Nephron (organoid): ENCODE measurements around the gene GBF1.
"Not testable (repeated sequence)": the region's sequence is repeated elsewhere in the genome, so short reads cannot be mapped to it uniquely, and the experiment has no call there.

Experiments used
- H3K27ac Mint-ChIP-seq, 3 experiments: 2 replicates each; pipeline ENCODE4 v1.8.0; 2020; ENCODE audit warnings: mixed read lengths in 3 of 3, mild to moderate bottlenecking in 2 of 3, moderate library complexity in 1 of 3
- H3K27me3 Mint-ChIP-seq: 2 replicates; pipeline ENCODE4 v1.8.0; 2021; ENCODE audit warnings: low read depth, mild to moderate bottlenecking, moderate library complexity, mixed read lengths
- H3K36me3 Mint-ChIP-seq: 2 replicates; pipeline ENCODE4 v1.8.0; 2020; ENCODE audit warnings: low read depth, mixed read lengths
- H3K4me1 Mint-ChIP-seq: 2 replicates; pipeline ENCODE4 v1.8.0; 2020; ENCODE audit warnings: mixed read lengths
- H3K4me3 Mint-ChIP-seq, 3 experiments: 2 replicates each; pipeline ENCODE4 v1.8.0; 2020; ENCODE audit warnings: mild to moderate bottlenecking in 3 of 3, mixed read lengths in 3 of 3, moderate library complexity in 2 of 3
- H3K9me3 Mint-ChIP-seq: 2 replicates; pipeline ENCODE4 v1.8.0; 2020; ENCODE audit warnings: mixed read lengths
- TF ChIP-seq, protein P1 (sequence below), 3 experiments: fragments of 200-600 bp; sonication (generic); IDR thresholded peaks; one replicate each; pipeline ENCODE4 v1.5.0; 2021; ENCODE audit warnings: antibody characterized with exemption in 3 of 3; ENCODE audit not compliant: unreplicated experiment in 3 of 3

GBF1 gene

DNA sequence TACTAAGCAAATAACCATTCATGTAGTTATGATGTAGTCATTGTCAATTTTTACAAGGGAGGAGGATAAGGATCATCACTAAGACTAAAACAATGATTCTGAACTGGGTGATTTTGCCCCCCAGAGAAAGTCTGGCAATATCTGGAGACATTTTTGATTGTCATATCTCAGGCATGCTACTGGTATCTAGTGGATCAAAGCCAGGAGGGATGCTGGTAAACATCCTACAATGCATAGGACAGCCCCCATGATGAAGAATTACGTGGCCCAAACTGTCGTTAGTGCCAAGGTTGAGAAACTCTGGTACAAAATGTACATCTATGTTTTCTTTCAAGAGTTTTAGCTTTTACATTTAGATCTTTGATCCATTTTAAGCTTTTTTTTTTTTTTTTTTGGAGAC, 57.3 kb downstream of the GBF1 start:
- peaks cover 3% of the 10 kb centered on the region for H3K9me3 Mint-ChIP-seq
- no peaks in the 10 kb centered on the region for H3K27me3 Mint-ChIP-seq
- H3K4me3 Mint-ChIP-seq = no peak overlapping the region
- TF ChIP-seq, protein P1, sequence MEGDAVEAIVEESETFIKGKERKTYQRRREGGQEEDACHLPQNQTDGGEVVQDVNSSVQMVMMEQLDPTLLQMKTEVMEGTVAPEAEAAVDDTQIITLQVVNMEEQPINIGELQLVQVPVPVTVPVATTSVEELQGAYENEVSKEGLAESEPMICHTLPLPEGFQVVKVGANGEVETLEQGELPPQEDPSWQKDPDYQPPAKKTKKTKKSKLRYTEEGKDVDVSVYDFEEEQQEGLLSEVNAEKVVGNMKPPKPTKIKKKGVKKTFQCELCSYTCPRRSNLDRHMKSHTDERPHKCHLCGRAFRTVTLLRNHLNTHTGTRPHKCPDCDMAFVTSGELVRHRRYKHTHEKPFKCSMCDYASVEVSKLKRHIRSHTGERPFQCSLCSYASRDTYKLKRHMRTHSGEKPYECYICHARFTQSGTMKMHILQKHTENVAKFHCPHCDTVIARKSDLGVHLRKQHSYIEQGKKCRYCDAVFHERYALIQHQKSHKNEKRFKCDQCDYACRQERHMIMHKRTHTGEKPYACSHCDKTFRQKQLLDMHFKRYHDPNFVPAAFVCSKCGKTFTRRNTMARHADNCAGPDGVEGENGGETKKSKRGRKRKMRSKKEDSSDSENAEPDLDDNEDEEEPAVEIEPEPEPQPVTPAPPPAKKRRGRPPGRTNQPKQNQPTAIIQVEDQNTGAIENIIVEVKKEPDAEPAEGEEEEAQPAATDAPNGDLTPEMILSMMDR (IDR thresholded peaks at IDR 0.05; ENCODE audit: unreplicated experiment in 3 of 3) = no peak
- H3K27ac Mint-ChIP-seq = no peak overlapping the region
- peaks cover 16% of the 10 kb centered on the region for H3K4me1 Mint-ChIP-seq
- H3K36me3 Mint-ChIP-seq = peaks cover 42% of the 10 kb centered on the region

DNA sequence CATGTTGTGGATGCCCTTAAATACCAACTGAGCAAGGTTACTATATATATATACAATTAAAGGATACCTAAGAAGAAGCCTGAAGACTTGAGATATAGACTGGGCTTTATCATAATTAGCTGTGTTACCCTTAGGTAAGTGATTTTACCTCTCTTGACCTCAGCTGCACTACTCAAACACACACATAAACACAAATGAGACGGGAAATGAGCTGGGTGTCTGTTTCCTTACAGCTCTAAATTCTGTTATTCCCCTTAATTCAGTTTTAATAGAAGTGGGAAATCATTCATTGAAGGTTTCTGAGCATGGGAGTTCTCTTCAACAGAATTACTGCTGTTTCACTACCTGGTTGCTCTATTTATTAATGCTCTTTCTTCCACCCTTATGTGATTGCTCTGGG, 60.7 kb downstream of the GBF1 start:
- H3K9me3 Mint-ChIP-seq = peaks cover 3% of the 10 kb centered on the region
- TF ChIP-seq, protein P1 (IDR thresholded peaks at IDR 0.05; ENCODE audit: unreplicated experiment in 3 of 3) = no peak
- H3K4me1 Mint-ChIP-seq = peaks cover 26% of the 10 kb centered on the region
- H3K27me3 Mint-ChIP-seq = no peaks in the 10 kb centered on the region
- peaks cover 31% of the 10 kb centered on the region for H3K36me3 Mint-ChIP-seq
- H3K4me3 Mint-ChIP-seq = no peak overlapping the region
- H3K27ac Mint-ChIP-seq = no peak overlapping the region

DNA sequence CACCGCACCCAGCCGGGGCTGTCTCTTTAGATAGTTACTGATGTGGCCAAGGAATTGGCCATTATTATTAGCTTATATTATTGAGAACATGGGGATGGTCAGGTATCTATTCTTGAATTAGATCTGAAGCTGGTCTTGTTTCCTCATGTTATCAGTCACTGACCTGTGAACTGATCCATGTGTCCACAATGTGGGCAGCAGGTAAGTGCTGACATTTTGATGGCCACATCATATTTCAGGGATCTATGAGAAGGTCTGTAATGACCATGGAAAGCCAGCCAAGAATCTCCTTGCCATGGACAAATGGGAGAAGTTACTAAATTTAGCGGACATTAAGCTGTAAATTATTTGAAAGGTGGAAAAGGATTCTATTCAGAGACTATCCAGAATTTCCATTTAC, 61.4 kb downstream of the GBF1 start:
- Mint-ChIP-seq H3K9me3 (peaks cover 3% of the 10 kb centered on the region), H3K36me3 (peaks cover 31% of the 10 kb centered on the region), H3K27ac (no peak overlapping the region), H3K4me1 (peaks cover 32% of the 10 kb centered on the region), H3K4me3 (no peak overlapping the region), H3K27me3 (no peaks in the 10 kb centered on the region)
- TF ChIP-seq, protein P1 (IDR thresholded peaks at IDR 0.05; ENCODE audit: unreplicated experiment in 3 of 3) = no peak

DNA sequence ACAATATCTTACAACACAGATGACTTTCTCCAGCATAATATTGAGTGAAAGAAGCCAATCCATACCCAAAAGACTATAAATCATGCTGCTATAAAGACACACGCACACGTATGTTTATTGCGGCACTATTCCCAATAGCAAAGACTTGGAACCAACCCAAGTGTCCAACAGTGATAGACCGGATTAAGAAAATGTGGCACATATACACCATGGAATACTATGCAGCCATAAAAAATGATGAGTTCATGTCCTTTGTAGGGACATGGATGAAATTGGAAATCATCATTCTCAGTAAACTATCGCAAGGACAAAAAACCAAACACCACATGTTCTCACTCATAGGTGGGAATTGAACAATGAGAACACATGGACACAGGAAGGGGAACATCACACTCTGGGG, 63.0 kb downstream of the GBF1 start:
- not testable (repeated sequence) for H3K4me3 Mint-ChIP-seq, H3K9me3 Mint-ChIP-seq, H3K27ac Mint-ChIP-seq, H3K27me3 Mint-ChIP-seq
- peaks cover 48% of the 10 kb centered on the region for H3K4me1 Mint-ChIP-seq
- peaks cover 23% of the 10 kb centered on the region for H3K36me3 Mint-ChIP-seq

DNA sequence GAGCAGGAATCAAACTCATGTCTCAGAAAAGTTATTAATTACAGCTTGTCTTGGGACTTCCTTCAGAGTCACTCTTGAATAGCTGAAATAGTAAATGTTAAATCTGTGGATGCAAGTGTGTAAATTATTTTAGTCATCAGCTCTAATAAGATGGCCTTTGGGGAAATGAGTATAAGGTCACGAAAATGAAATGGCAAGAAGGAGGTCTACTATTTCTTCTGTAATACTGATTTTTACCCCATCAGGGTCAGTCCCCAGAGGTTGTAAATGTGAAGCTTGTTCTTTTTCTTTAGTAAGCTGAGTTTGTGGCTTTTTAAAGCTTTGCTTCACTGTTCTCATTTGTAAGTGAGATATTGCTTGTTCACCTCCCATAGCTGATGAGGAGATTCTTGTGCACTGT, 63.9 kb downstream of the GBF1 start:
- peaks cover 23% of the 10 kb centered on the region for H3K36me3 Mint-ChIP-seq
- H3K27ac Mint-ChIP-seq = peak overlapping the region; percentile 30 to 88 (median 82)
- TF ChIP-seq, protein P1 (IDR thresholded peaks at IDR 0.05; ENCODE audit: unreplicated experiment in 3 of 3) = no peak
- H3K9me3 Mint-ChIP-seq = no peaks in the 10 kb centered on the region
- H3K4me3 Mint-ChIP-seq = no peak overlapping the region
- H3K4me1 Mint-ChIP-seq = peaks cover 55% of the 10 kb centered on the region
- H3K27me3 Mint-ChIP-seq = no peaks in the 10 kb centered on the region

DNA sequence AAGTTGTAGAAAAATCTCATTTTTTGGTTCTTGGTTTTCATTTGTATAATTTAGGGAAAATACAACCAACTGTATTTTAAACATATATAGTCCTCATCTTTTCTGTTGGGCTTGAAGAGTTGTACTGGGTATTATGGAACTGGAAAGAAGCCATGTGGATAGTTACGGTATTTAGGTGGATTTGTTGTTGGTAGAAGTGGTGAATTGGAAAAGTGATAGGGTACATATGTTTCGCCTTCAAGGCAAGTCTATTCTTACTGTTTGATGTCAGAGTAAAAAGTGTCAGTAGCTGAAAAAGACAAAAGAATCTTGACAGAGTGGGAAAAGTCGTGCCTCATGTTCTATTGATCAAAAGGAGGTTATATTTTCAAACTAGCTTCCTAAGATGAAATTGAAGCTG, 64.6 kb downstream of the GBF1 start:
- H3K4me3 Mint-ChIP-seq = no peak overlapping the region
- TF ChIP-seq, protein P1 (IDR thresholded peaks at IDR 0.05; ENCODE audit: unreplicated experiment in 3 of 3) = no peak
- H3K9me3 Mint-ChIP-seq = no peaks in the 10 kb centered on the region
- H3K36me3 Mint-ChIP-seq = peaks cover 21% of the 10 kb centered on the region
- H3K4me1 Mint-ChIP-seq = peaks cover 62% of the 10 kb centered on the region
- H3K27me3 Mint-ChIP-seq = no peaks in the 10 kb centered on the region
- H3K27ac Mint-ChIP-seq = peak overlapping the region; percentile 82 to 88 (median 86)
